Panc1 (cell line): Measurements from ENCODE around the gene SEC14L5. TPM values are rescaled to one million over a fixed set of nuclear protein-coding genes. Genes with fewer than 3 reads are reported as not detected.

Experiments
- ATAC-seq: fragments of 200-7000 bp; cut with Tn5 transposase; 2 replicates; pipeline ENCODE4 v1.9.1; 2020; ENCODE audit warnings: mild to moderate bottlenecking, moderate library complexity
- BruUV-seq: library from RNA; stranded (reverse); fragments of 400-500 nt; replicated peaks from 2 replicates; lab custom pipeline; 2021; lab: Mats Ljungman, UMichigan
- CTCF ChIA-PET: fragments of 300-600 bp; sonication (Branson Sonifier 250); formaldehyde crosslinking; loops from one replicate; lab custom pipeline; 2022; ENCODE audit warnings: antibody characterized with exemption; lab: Charles Lee
- POLR2A ChIA-PET: fragments of 300-600 bp; sonication (Branson Sonifier 250); formaldehyde crosslinking; loops from one replicate; lab custom pipeline; 2022; ENCODE audit warnings: antibody characterized with exemption; lab: Charles Lee
- DNase-seq: peaks from one replicate; pipeline ENCODE4 v3.0.0-alpha.2; 2010; ENCODE audit warnings: low read depth, low spot score
- H3K27ac ChIP-seq: 2 replicates; pipeline ENCODE4 v1.5.1; 2011; ENCODE audit warnings: mild to moderate bottlenecking, low read length, inconsistent platforms
- H3K27me3 ChIP-seq: fragments of 200-500 bp; sonication (Bioruptor generic); 2 replicates; pipeline ENCODE4 v1.6.0; 2014; ENCODE audit warnings: low read length, inconsistent platforms; ENCODE audit not compliant: control insufficient read depth, insufficient read depth
- H3K36me3 ChIP-seq: fragments of 200-500 bp; sonication (Bioruptor generic); 2 replicates; pipeline ENCODE4 v1.5.1; 2014; ENCODE audit warnings: inconsistent platforms, mild to moderate bottlenecking, low read length, moderate library complexity; ENCODE audit not compliant: control insufficient read depth, insufficient read depth
- H3K4me1 ChIP-seq: 2 replicates; pipeline ENCODE4 v1.5.1; 2011; ENCODE audit warnings: inconsistent platforms, mild to moderate bottlenecking, low read length, moderate library complexity; ENCODE audit not compliant: control insufficient read depth, insufficient read depth
- H3K4me3 ChIP-seq, 2 experiments: 2 replicates each; pipeline ENCODE4 v1.5.1; 2011 to 2012; ENCODE audit warnings: low read depth in 2 of 2, low read length in 2 of 2, mild to moderate bottlenecking in 2 of 2, inconsistent platforms in 1 of 2, moderate library complexity in 1 of 2
- H3K9me3 ChIP-seq: fragments of 200-500 bp; sonication (Bioruptor generic); 2 replicates; pipeline ENCODE4 v1.5.1; 2014; ENCODE audit warnings: low read depth, mild to moderate bottlenecking, inconsistent platforms, low read length, moderate library complexity; ENCODE audit not compliant: control insufficient read depth, insufficient read depth
- CTCF ChIP-seq: fragments of 450-650 bp; IDR thresholded peaks from 2 replicates; pipeline ENCODE4 v1.5.1; 2017; ENCODE audit warnings: mild to moderate bottlenecking
- POLR2AphosphoS5 ChIP-seq: IDR thresholded peaks from 2 replicates; pipeline ENCODE4 v1.6.1; 2012; ENCODE audit warnings: mild to moderate bottlenecking, low read depth, low read length, moderate library complexity
- REST ChIP-seq, 2 experiments: IDR thresholded peaks; 2 replicates each; pipeline ENCODE4 v1.6.1; 2011 to 2012; ENCODE audit warnings: low read depth in 2 of 2, control low read depth in 1 of 2, low read length in 1 of 2, mild to moderate bottlenecking in 1 of 2, moderate library complexity in 1 of 2; ENCODE audit not compliant: insufficient read depth in 1 of 2
- SIN3A ChIP-seq: IDR thresholded peaks from 2 replicates; pipeline ENCODE4 v1.6.1; 2012; ENCODE audit warnings: low read depth, mild to moderate bottlenecking, low read length, moderate library complexity, borderline replicate concordance; ENCODE audit not compliant: insufficient read depth
- TCF7L2 ChIP-seq: IDR thresholded peaks from 2 replicates; pipeline ENCODE4 v1.6.1; 2011; ENCODE audit warnings: mild to moderate bottlenecking, low read depth, low read length, inconsistent platforms
- in situ Hi-C: cut with HindIII; loops from 2 replicates; pipeline ENCODE4 v1.10.0; 2016; ENCODE audit warnings: low sequenced_read_pairs, low pct_unique_long_range_greater_than_20kb
- intact Hi-C: fragments of 100-400 bp; cut with micrococcal nuclease; formaldehyde crosslinking; loops from one replicate; pipeline ENCODE4 v1.10.0; 2022; ENCODE audit not compliant: unreplicated experiment
- total RNA-seq: library from RNA; stranded (reverse); gene quantifications from one replicate; pipeline ENCODE4 v1.2.1, GENCODE V29; 2021; ENCODE audit not compliant: unreplicated experiment

Gene SEC14L5
- total RNA-seq, 1 experiment from 2014 or later: 0.26 TPM

GRCh38 chr16:4920826-4921225 lies 37.3 kb upstream of the SEC14L5 start:
- ATAC-seq: no peak
- Histone ChIP-seq H3K9me3 (no peaks in the 10 kb centered on the region), H3K27me3 (no peaks in the 10 kb centered on the region), H3K4me3 (no peak overlapping the region), H3K4me1 (peaks cover 2% of the 10 kb centered on the region; the same call in 1 of the 2 replicates), H3K27ac (no peak overlapping the region), H3K36me3 (no peaks in the 10 kb centered on the region)
- in situ Hi-C loops: no loop called here
- no peak for DNase-seq
- intact Hi-C loops: no loop called here
- ChIA-PET CTCF (no interaction called here), POLR2A (no interaction called here)
- BruUV-seq: no TSS peak
- no peak for TF ChIP-seq POLR2AphosphoS5
- TF ChIP-seq CTCF: no peak
- no peak for TF ChIP-seq SIN3A
- TF ChIP-seq REST (IDR thresholded peaks at IDR 0.05; ENCODE audit: insufficient read depth in 1 of 2, low read depth in 2 of 2, low read length in 1 of 2): no peak
- TF ChIP-seq TCF7L2: no peak

- Histone ChIP-seq H3K9me3 (peaks cover 8% of the 10 kb centered on the region; the same call in 1 of the 2 replicates), H3K4me1 (peaks cover 2% of the 10 kb centered on the region; the same call in 1 of the 2 replicates), H3K27ac (no peak overlapping the region), H3K36me3 (no peaks in the 10 kb centered on the region), H3K4me3 (no peak overlapping the region), H3K27me3 (no peaks in the 10 kb centered on the region)
- ChIA-PET POLR2A (no interaction called here), CTCF (no interaction called here)
- DNase-seq: no peak
- intact Hi-C loops (no loop called here), in situ Hi-C loops (no loop called here)
- no peak for TF ChIP-seq TCF7L2
- TF ChIP-seq CTCF: no peak
- TF ChIP-seq SIN3A: no peak
- TF ChIP-seq POLR2AphosphoS5: no peak
- TF ChIP-seq REST (IDR thresholded peaks at IDR 0.05; ENCODE audit: insufficient read depth in 1 of 2, low read depth in 2 of 2, low read length in 1 of 2): no peak
- BruUV-seq: no TSS peak
- ATAC-seq: 0 out of 2 replicates have a peak, but pooled peaks have one; percentile 22
These were observed 35.3 kb upstream of the SEC14L5 start for GRCh38 chr16:4922721-4923342.
